B cell (primary cell): Measurements from ENCODE around the gene FBXO5. TPM values are rescaled to one million over a fixed set of nuclear protein-coding genes. Genes with fewer than 3 reads are reported as not detected.

Source experiments
- ATAC-seq: fragments of 200-7000 bp; cut with Tn5 transposase; one replicate; pipeline ENCODE4 v1.10.0; 2021; ENCODE audit warnings: low read depth, mild to moderate bottlenecking, moderate number of reproducible peaks, moderate library complexity
- CTCF ChIA-PET: fragments of 350-600 bp; sonication (Branson Sonifier 250); formaldehyde crosslinking; loops from one replicate; lab custom pipeline; 2021; ENCODE audit warnings: antibody characterized with exemption, inconsistent platforms; lab: Charles Lee
- POLR2A ChIA-PET: fragments of 350-600 bp; sonication (Branson Sonifier 250); formaldehyde crosslinking; loops from one replicate; lab custom pipeline; 2021; ENCODE audit warnings: antibody characterized with exemption; lab: Charles Lee
- DNase-seq: peaks from one replicate; pipeline ENCODE4 v3.0.0; 2013
- H2AFZ ChIP-seq: 2 replicates; pipeline ENCODE4 v1.6.1; 2012; ENCODE audit warnings: mild to moderate bottlenecking, low read depth, low read length; ENCODE audit not compliant: insufficient read depth, poor library complexity, severe bottlenecking
- H3K27ac ChIP-seq, 2 donors: 1 replicate in 1 of 2; 2 replicates in 1 of 2; pipeline ENCODE4 v1.5.1; 2012 to 2013; ENCODE audit warnings: low read length in 2 of 2, mild to moderate bottlenecking in 2 of 2, moderate library complexity in 1 of 2
- H3K27me3 ChIP-seq, 4 experiments: fragments of 200-600 bp in 1 of 4; sonication (generic) in 1 of 4; replicated peaks in 1 of 4; 1 replicate in 2 of 4; 2 replicates in 2 of 4; pipeline versions ENCODE4 v1.6.1 to v1.7.0; 2013 to 2016; ENCODE audit warnings: low read length in 3 of 4, mild to moderate bottlenecking in 2 of 4, mixed read lengths in 1 of 4, moderate library complexity in 1 of 4; ENCODE audit not compliant: insufficient read depth in 4 of 4, control insufficient read depth in 3 of 4; ENCODE audit errors: control extremely low read depth in 1 of 4
- H3K36me3 ChIP-seq, 2 experiments: replicated peaks in 1 of 2; 1 replicate in 1 of 2; 2 replicates in 1 of 2; pipeline versions ENCODE4 v1.6.1 to v1.7.1; 2013; ENCODE audit warnings: low read length in 1 of 2; ENCODE audit not compliant: insufficient read depth in 2 of 2, control insufficient read depth in 1 of 2; ENCODE audit errors: control extremely low read depth in 1 of 2, extremely low read depth in 1 of 2
- H3K4me1 ChIP-seq, 2 donors: fragments of 200-600 bp in 1 of 2; sonication (generic) in 1 of 2; 1 replicate in 1 of 2; 2 replicates in 1 of 2; pipeline versions ENCODE4 v1.5.1 to v1.6.1; 2013 to 2017; ENCODE audit warnings: low read length in 2 of 2; ENCODE audit not compliant: control insufficient read depth in 2 of 2, insufficient read depth in 2 of 2
- H3K4me2 ChIP-seq: replicated peaks from 2 replicates; pipeline ENCODE3; 2012; ENCODE audit warnings: mild to moderate bottlenecking, low read depth, low read length; ENCODE audit not compliant: poor library complexity, severe bottlenecking
- H3K4me3 ChIP-seq, 5 experiments: fragments of 200-600 bp in 1 of 5; sonication (generic) in 1 of 5; 1 replicate in 3 of 5; 2 replicates in 2 of 5; pipeline versions ENCODE4 v1.5.1 to v1.7.0; 2011 to 2016; ENCODE audit warnings: low read length in 4 of 5, mild to moderate bottlenecking in 4 of 5, low read depth in 2 of 5, control low read depth in 1 of 5, moderate library complexity in 1 of 5; ENCODE audit not compliant: insufficient read depth in 1 of 5; ENCODE audit errors: control extremely low read depth in 1 of 5, extremely low read depth in 1 of 5
- H3K79me2 ChIP-seq: fragments of 200-600 bp; sonication (generic); one replicate; pipeline ENCODE4 v1.6.0; 2016; ENCODE audit warnings: low read length; ENCODE audit not compliant: control insufficient read depth, insufficient read depth
- H3K9ac ChIP-seq: fragments of 200-600 bp; sonication (generic); 2 replicates; pipeline ENCODE4 v1.6.1; 2017; ENCODE audit warnings: mild to moderate bottlenecking, low read length, moderate library complexity
- H3K9me3 ChIP-seq, 3 donors: one replicate each; pipeline versions ENCODE4 v1.6.1 to v1.7.1; 2013; ENCODE audit warnings: low read length in 2 of 3; ENCODE audit not compliant: control insufficient read depth in 2 of 3, insufficient read depth in 1 of 3; ENCODE audit errors: control extremely low read depth in 1 of 3
- H4K20me1 ChIP-seq: 2 replicates; pipeline ENCODE4 v1.6.0; 2012; ENCODE audit warnings: mild to moderate bottlenecking, low read length; ENCODE audit not compliant: insufficient read depth, control insufficient read depth, poor library complexity, severe bottlenecking
- H3K27ac Mint-ChIP-seq: one replicate; pipeline ENCODE4 v1.8.0; 2021; ENCODE audit warnings: mixed read lengths
- H3K27me3 Mint-ChIP-seq: one replicate; pipeline ENCODE4 v1.8.0; 2021; ENCODE audit warnings: mixed read lengths
- H3K4me1 Mint-ChIP-seq: one replicate; pipeline ENCODE4 v1.8.0; 2021; ENCODE audit warnings: mixed read lengths
- H3K4me3 Mint-ChIP-seq: one replicate; pipeline ENCODE4 v1.8.0; 2021; ENCODE audit warnings: mixed read lengths
- H3K9me3 Mint-ChIP-seq: one replicate; pipeline ENCODE4 v1.8.0; 2022; ENCODE audit warnings: mixed read lengths; ENCODE audit not compliant: insufficient read depth
- EZH2 ChIP-seq: IDR thresholded peaks from 2 replicates; pipeline ENCODE4 v1.6.1; 2012; ENCODE audit warnings: borderline replicate concordance, low read depth, mild to moderate bottlenecking, moderate library complexity, low read length; ENCODE audit not compliant: insufficient read depth, poor library complexity, severe bottlenecking
- WGBS: methylation state at CpG from one replicate; pipeline ENCODE4 v1.1.5; 2013; ENCODE audit warnings: missing lambda C conversion rate; ENCODE audit not compliant: insufficient coverage; 5-methylcytosine and 5-hydroxymethylcytosine counted together
- intact Hi-C: fragments of 100-400 bp; cut with micrococcal nuclease; formaldehyde crosslinking; loops from one replicate; pipeline ENCODE4 v1.10.0; 2022
- polyA plus RNA-seq: library from polyadenylated mRNA; depleted of rRNA; stranded (reverse); fragments of >200 nt; gene quantifications from 2 replicates; pipeline ENCODE4 v1.2.3, GENCODE V29; 2012
- total RNA-seq, 2 donors: library from RNA; stranded (reverse); fragments of 120-200 nt in 1 of 2; gene quantifications; 1 replicate in 1 of 2; 2 replicates in 1 of 2; pipeline versions ENCODE4 v1.2.3 to v1.2.4, GENCODE V29; 2013 to 2022
- TF ChIP-seq, protein P1 (sequence below): fragments of 200-600 bp; IDR thresholded peaks from one replicate; pipeline ENCODE4 v1.8.0; 2022; ENCODE audit warnings: antibody characterized with exemption, mild to moderate bottlenecking

The FBXO5 gene
- total and polyA plus RNA-seq, 2 donors (not counting 1 experiment from before 2014, with no cell fraction given): 3.9 to 14.6 TPM

DNA sequence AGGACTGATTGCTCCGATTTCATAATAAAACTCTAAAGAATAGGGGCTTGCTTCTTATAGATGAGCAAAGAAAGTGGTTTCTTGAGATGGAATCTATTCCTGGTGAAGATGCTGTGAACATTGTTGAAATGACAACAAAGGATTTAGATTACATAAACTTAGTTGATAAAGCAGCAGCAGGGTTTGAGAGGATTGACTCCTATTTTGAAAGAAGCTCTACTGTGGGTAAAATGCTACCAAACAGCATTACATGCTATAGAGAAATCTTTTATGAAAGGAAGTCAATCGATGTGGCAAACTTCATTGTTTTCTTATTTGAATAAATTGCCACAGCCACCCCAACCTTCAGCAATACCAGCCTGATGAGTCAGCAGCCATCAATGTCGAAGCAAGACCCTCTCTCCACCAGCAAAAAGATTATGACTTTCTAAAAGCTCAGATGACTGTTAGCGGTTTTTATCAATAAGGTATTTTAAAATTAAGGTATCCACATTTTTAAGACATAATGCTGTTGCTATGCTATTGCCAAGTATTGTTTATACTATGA is 32.3 kb upstream of the FBXO5 start:
- CTCF ChIA-PET: no interaction called here
- H3K27ac ChIP-seq: no peak overlapping the region
- Mint-ChIP-seq H3K4me1 (no peaks in the 10 kb centered on the region), H3K9me3 (no peaks in the 10 kb centered on the region), H3K4me3 (no peak overlapping the region), H3K27ac (no peak overlapping the region), H3K27me3 (peaks cover 25% of the 10 kb centered on the region)
- no peaks in the 10 kb centered on the region for H4K20me1 ChIP-seq
- H3K4me1 ChIP-seq: no peaks in the 10 kb centered on the region
- TF ChIP-seq, protein P1, sequence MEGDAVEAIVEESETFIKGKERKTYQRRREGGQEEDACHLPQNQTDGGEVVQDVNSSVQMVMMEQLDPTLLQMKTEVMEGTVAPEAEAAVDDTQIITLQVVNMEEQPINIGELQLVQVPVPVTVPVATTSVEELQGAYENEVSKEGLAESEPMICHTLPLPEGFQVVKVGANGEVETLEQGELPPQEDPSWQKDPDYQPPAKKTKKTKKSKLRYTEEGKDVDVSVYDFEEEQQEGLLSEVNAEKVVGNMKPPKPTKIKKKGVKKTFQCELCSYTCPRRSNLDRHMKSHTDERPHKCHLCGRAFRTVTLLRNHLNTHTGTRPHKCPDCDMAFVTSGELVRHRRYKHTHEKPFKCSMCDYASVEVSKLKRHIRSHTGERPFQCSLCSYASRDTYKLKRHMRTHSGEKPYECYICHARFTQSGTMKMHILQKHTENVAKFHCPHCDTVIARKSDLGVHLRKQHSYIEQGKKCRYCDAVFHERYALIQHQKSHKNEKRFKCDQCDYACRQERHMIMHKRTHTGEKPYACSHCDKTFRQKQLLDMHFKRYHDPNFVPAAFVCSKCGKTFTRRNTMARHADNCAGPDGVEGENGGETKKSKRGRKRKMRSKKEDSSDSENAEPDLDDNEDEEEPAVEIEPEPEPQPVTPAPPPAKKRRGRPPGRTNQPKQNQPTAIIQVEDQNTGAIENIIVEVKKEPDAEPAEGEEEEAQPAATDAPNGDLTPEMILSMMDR: no peak
- TF ChIP-seq EZH2: no peak
- H3K4me3 ChIP-seq: no peak overlapping the region
- ATAC-seq: no peak
- no CpG with 5 or more reads among the region's 4 CpGs for WGBS
- intact Hi-C loops: no loop called here
- no peaks in the 10 kb centered on the region for H3K36me3 ChIP-seq
- H3K79me2 ChIP-seq: no peaks in the 10 kb centered on the region
- peaks cover 0 to 4% (median 0%) of the 10 kb centered on the region in 4 experiments for H3K27me3 ChIP-seq
- H3K9ac ChIP-seq: no peak overlapping the region
- POLR2A ChIA-PET: no interaction called here
- no peaks in the 10 kb centered on the region for H3K9me3 ChIP-seq
- DNase-seq: no peak
- no peak overlapping the region for H3K4me2 ChIP-seq
- no peak overlapping the region for H2AFZ ChIP-seq

DNA sequence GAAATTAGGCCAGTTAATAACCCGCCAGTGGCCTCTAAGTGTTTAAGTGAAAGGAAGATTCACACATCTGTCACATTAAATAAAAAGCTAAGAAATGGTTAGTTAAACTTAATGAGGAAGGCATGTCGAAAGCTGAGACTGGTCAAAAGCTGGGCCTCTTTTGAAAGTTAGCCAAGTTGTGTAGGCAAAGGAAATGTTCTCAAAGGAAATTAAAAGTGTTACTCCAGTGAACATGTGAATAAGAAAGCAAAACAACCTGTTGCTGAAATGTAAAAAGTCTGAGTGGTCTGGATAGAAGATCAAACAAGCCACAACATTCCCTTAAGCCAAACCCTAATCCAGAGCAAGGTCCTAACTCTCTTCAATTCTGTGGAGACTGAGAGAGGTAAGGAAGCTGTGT is 30.6 kb upstream of the FBXO5 start:
- 0% methylated on average over 1 of the region's 2 CpGs for WGBS
- H3K4me3 ChIP-seq: no peak overlapping the region
- H3K27ac ChIP-seq: no peak overlapping the region
- no peaks in the 10 kb centered on the region for H3K79me2 ChIP-seq
- H3K9ac ChIP-seq: no peak overlapping the region
- H3K4me2 ChIP-seq: no peak overlapping the region
- H4K20me1 ChIP-seq: no peaks in the 10 kb centered on the region
- H3K27me3 ChIP-seq: no peaks in the 10 kb centered on the region
- no peak overlapping the region for H3K4me3 Mint-ChIP-seq
- no peak overlapping the region for H3K27ac Mint-ChIP-seq
- TF ChIP-seq EZH2: no peak
- TF ChIP-seq, protein P1: no peak
- intact Hi-C loops: no loop called here
- H3K4me1 Mint-ChIP-seq: no peaks in the 10 kb centered on the region
- H2AFZ ChIP-seq: no peak overlapping the region
- POLR2A ChIA-PET: no interaction called here
- H3K9me3 ChIP-seq: no peaks in the 10 kb centered on the region
- peaks cover 18% of the 10 kb centered on the region for H3K27me3 Mint-ChIP-seq
- CTCF ChIA-PET: interaction anchor here (1.3 kb wide), 1 partner anchor 11 kb away, joined by 5 read pairs; no protein-coding TSS in a partner anchor
- DNase-seq (no peak), ATAC-seq (no peak)
- no peaks in the 10 kb centered on the region for H3K4me1 ChIP-seq
- H3K36me3 ChIP-seq: no peaks in the 10 kb centered on the region
- no peaks in the 10 kb centered on the region for H3K9me3 Mint-ChIP-seq
